A673 (cell line): Measurements from ENCODE around the gene SUOX. TPM values are rescaled to one million over a fixed set of nuclear protein-coding genes. Genes with fewer than 3 reads are reported as not detected.
A peak's percentile ranks its signal among the peaks of the same experiment; 100 is the strongest.

ENCODE experiments used
- BruUV-seq: library from RNA; stranded (reverse); fragments of 400-500 nt; replicated peaks from 2 replicates; lab custom pipeline; 2021; lab: Mats Ljungman, UMichigan
- CTCF ChIA-PET: fragments of 300-600 bp; sonication (Branson Sonifier 250); formaldehyde crosslinking; loops from one replicate; lab custom pipeline; 2022; ENCODE audit warnings: antibody characterized with exemption; lab: Charles Lee
- POLR2A ChIA-PET: fragments of 300-600 bp; sonication (Branson Sonifier 250); formaldehyde crosslinking; loops from one replicate; lab custom pipeline; 2022; ENCODE audit warnings: antibody characterized with exemption; ENCODE audit not compliant: low non-redundant PET; lab: Charles Lee
- DNase-seq: peaks from one replicate; pipeline ENCODE4 v3.0.0-alpha.2; 2015; ENCODE audit warnings: low spot score
- H3K27ac ChIP-seq: fragments of 200-600 bp; sonication (generic); 2 replicates; pipeline ENCODE4 v1.5.1; 2016; ENCODE audit warnings: mixed run types, low read depth, mild to moderate bottlenecking, mixed read lengths, antibody characterized with exemption, low read length; ENCODE audit not compliant: poor library complexity, severe bottlenecking
- H3K27me3 ChIP-seq: fragments of 200-600 bp; sonication (generic); replicated peaks from 2 replicates; pipeline ENCODE4 v1.6.1; 2017; ENCODE audit warnings: mixed run types, low read depth, mild to moderate bottlenecking, mixed read lengths, antibody characterized with exemption, low read length; ENCODE audit not compliant: insufficient read depth, poor library complexity
- H3K36me3 ChIP-seq: fragments of 200-600 bp; sonication (generic); 2 replicates; pipeline ENCODE4 v1.6.1; 2016; ENCODE audit warnings: mixed run types, mild to moderate bottlenecking, mixed read lengths, antibody characterized with exemption, low read length; ENCODE audit not compliant: insufficient read depth, poor library complexity, severe bottlenecking
- H3K4me1 ChIP-seq: fragments of 200-600 bp; sonication (generic); 2 replicates; pipeline ENCODE4 v1.6.1; 2017; ENCODE audit warnings: mixed run types, mild to moderate bottlenecking, mixed read lengths, antibody characterized with exemption, low read length; ENCODE audit not compliant: insufficient read depth, poor library complexity, severe bottlenecking
- H3K4me3 ChIP-seq: fragments of 200-600 bp; sonication (generic); 2 replicates; pipeline ENCODE4 v1.5.1; 2016; ENCODE audit warnings: low read depth, mixed run types, mild to moderate bottlenecking, mixed read lengths, low read length; ENCODE audit not compliant: poor library complexity, severe bottlenecking
- H3K9me3 ChIP-seq: fragments of 200-600 bp; sonication (generic); 2 replicates; pipeline ENCODE4 v1.6.1; 2016; ENCODE audit warnings: mixed run types, low read depth, mild to moderate bottlenecking, mixed read lengths, antibody characterized with exemption, low read length; ENCODE audit not compliant: poor library complexity, severe bottlenecking
- EZH2 ChIP-seq: fragments of 200-600 bp; sonication (generic); IDR thresholded peaks from 2 replicates; pipeline ENCODE4 v1.6.1; 2017; ENCODE audit warnings: borderline replicate concordance, low read depth, mild to moderate bottlenecking, mixed read lengths, antibody characterized with exemption, low read length; ENCODE audit not compliant: poor library complexity, severe bottlenecking
- intact Hi-C: fragments of 100-400 bp; cut with micrococcal nuclease; formaldehyde crosslinking; loops from one replicate; pipeline ENCODE4 v1.10.0; 2022; ENCODE audit not compliant: unreplicated experiment
- total RNA-seq: library from RNA; stranded (reverse); gene quantifications from 2 replicates; pipeline ENCODE4 v1.2.3, GENCODE V29; 2021
- TF ChIP-seq, protein P1 (sequence below): fragments of 300-800, 200-600 bp; sonication (generic); conservative IDR thresholded peaks from 2 replicates; pipeline ENCODE4 v1.5.1; 2017; ENCODE audit warnings: low read depth, mild to moderate bottlenecking, antibody characterized with exemption, low read length, moderate library complexity, mixed read lengths

SUOX gene
- total RNA-seq, 1 experiment from 2014 or later, result 2.2 TPM

GRCh38 chr12:55991110-55991509, 6.0 kb upstream of the SUOX start:
- TF ChIP-seq, protein P1, sequence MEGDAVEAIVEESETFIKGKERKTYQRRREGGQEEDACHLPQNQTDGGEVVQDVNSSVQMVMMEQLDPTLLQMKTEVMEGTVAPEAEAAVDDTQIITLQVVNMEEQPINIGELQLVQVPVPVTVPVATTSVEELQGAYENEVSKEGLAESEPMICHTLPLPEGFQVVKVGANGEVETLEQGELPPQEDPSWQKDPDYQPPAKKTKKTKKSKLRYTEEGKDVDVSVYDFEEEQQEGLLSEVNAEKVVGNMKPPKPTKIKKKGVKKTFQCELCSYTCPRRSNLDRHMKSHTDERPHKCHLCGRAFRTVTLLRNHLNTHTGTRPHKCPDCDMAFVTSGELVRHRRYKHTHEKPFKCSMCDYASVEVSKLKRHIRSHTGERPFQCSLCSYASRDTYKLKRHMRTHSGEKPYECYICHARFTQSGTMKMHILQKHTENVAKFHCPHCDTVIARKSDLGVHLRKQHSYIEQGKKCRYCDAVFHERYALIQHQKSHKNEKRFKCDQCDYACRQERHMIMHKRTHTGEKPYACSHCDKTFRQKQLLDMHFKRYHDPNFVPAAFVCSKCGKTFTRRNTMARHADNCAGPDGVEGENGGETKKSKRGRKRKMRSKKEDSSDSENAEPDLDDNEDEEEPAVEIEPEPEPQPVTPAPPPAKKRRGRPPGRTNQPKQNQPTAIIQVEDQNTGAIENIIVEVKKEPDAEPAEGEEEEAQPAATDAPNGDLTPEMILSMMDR, result no peak
- no peak for TF ChIP-seq EZH2
- Histone ChIP-seq H3K27ac (no peak overlapping the region), H3K4me1 (no peaks in the 10 kb centered on the region), H3K36me3 (peaks cover 61% of the 10 kb centered on the region), H3K9me3 (no peaks in the 10 kb centered on the region), H3K27me3 (no peaks in the 10 kb centered on the region), H3K4me3 (no peak overlapping the region)
- intact Hi-C loops, result no loop called here
- ChIA-PET POLR2A (interaction anchor here (0.6 kb wide), 1 partner anchor 70 kb away, joined by 3 read pairs; no protein-coding TSS in a partner anchor), CTCF (no interaction called here)
- DNase-seq, result no peak
- BruUV-seq, result no TSS peak

DNA sequence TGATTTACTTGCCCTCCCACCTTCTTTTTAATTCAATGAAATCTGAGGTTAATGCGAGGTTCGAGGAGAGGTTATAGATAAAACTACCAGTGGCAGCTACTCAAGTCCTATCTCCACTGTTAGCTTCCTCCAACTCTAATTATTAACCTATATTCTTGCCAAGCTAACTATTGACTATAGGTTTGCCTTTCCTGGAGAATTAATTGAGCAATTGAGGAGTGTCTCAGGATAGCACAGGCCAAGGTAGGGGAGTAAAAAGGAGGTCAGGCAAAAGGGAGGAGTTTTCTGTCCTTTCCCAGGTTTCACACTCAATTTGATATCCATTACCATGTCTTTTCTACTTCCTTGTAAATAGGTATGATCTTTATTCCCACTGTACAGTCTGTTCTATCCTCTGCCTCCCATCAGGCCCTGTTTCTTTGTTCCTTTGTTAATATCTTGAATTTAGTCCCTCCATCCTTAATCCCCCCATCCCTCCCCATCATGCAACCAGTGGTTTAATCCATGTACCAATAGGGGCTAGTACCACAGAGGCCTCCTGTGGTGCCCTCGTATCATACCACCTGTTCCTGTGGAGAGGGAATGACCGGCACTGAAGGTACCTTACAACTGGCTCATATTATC, 3.7 kb upstream of the SUOX start:
- H3K4me3 ChIP-seq, result no peak overlapping the region
- BruUV-seq, result TSS peak; percentile 25

GRCh38 chr12:55995366-55995765, 1.7 kb upstream of the SUOX start:
- no peak for TF ChIP-seq EZH2
- TF ChIP-seq, protein P1, result no peak
- intact Hi-C loops, result loop anchor here (5.0 kb wide), 1 partner anchor 47 kb away; the partner anchor contains the start of gene RPS26
- no peak overlapping the region for H3K4me3 ChIP-seq
- DNase-seq, result no peak
- no peak overlapping the region for H3K27ac ChIP-seq
- H3K36me3 ChIP-seq, result peaks cover 46% of the 10 kb centered on the region
- no TSS peak for BruUV-seq
- H3K4me1 ChIP-seq, result peaks cover 3% of the 10 kb centered on the region
- ChIA-PET POLR2A (no interaction called here), CTCF (interaction anchor here (0.6 to 1.4 kb wide), 7 partner anchors 14 to 163 kb away, joined by 3 to 11 read pairs (median 5); partner anchors contain the start of genes MYL6, PA2G4, RAB5B and ZC3H10)
- H3K27me3 ChIP-seq, result no peaks in the 10 kb centered on the region
- H3K9me3 ChIP-seq, result no peaks in the 10 kb centered on the region

More for the DNA sequence above, 3.7 kb upstream of the SUOX start:
- CTCF ChIA-PET, result no interaction called here
- intact Hi-C loops, result no loop called here
- H3K27ac ChIP-seq, result no peak overlapping the region
- POLR2A ChIA-PET, result no interaction called here
- H3K27me3 ChIP-seq, result no peaks in the 10 kb centered on the region
- no peak for DNase-seq
- peaks cover 58% of the 10 kb centered on the region for H3K36me3 ChIP-seq
- no peaks in the 10 kb centered on the region for H3K9me3 ChIP-seq
- peaks cover 3% of the 10 kb centered on the region for H3K4me1 ChIP-seq
- TF ChIP-seq, protein P1, result no peak
- TF ChIP-seq EZH2, result no peak
